Measurements from ENCODE around the gene SECISBP2. TPM values are rescaled to one million over a fixed set of nuclear protein-coding genes. Genes with fewer than 3 reads are reported as not detected.

Gene SECISBP2
- total RNA-seq, 1 donor from 2014 or later: 118 TPM

GRCh38 chr9:89363921-89364665 is 45.8 kb downstream of the SECISBP2 start:
- Mint-ChIP-seq H3K4me3 (no peak overlapping the region), H3K4me1 (peaks cover 22% of the 10 kb centered on the region), H3K27me3 (ENCODE audit: insufficient read depth, low read depth) (peaks cover 2% of the 10 kb centered on the region), H3K36me3 (peaks cover 21% of the 10 kb centered on the region), H3K27ac (peak overlapping the region; percentile 76), H3K9me3 (no peaks in the 10 kb centered on the region)
- H2AFZ ChIP-seq (replicated peaks): no peak overlapping the region
- no peaks in the 10 kb centered on the region for H3K79me2 ChIP-seq (ENCODE audit: low read depth)
- H4K20me1 ChIP-seq (ENCODE audit: low read depth): peaks cover 11% of the 10 kb centered on the region
- no peaks in the 10 kb centered on the region for H3K36me3 ChIP-seq
- H3K9ac ChIP-seq: no peak overlapping the region
- peaks cover 12% of the 10 kb centered on the region for H3F3A ChIP-seq (ENCODE audit: low read depth)
- H3K9me3 ChIP-seq (ENCODE audit: low read depth): no peaks in the 10 kb centered on the region
- TF ChIP-seq EZH2 (IDR thresholded peaks at IDR 0.05): no peak
- TF ChIP-seq, protein P1, sequence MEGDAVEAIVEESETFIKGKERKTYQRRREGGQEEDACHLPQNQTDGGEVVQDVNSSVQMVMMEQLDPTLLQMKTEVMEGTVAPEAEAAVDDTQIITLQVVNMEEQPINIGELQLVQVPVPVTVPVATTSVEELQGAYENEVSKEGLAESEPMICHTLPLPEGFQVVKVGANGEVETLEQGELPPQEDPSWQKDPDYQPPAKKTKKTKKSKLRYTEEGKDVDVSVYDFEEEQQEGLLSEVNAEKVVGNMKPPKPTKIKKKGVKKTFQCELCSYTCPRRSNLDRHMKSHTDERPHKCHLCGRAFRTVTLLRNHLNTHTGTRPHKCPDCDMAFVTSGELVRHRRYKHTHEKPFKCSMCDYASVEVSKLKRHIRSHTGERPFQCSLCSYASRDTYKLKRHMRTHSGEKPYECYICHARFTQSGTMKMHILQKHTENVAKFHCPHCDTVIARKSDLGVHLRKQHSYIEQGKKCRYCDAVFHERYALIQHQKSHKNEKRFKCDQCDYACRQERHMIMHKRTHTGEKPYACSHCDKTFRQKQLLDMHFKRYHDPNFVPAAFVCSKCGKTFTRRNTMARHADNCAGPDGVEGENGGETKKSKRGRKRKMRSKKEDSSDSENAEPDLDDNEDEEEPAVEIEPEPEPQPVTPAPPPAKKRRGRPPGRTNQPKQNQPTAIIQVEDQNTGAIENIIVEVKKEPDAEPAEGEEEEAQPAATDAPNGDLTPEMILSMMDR (IDR thresholded peaks at IDR 0.05): no peak
- TF ChIP-seq EZH2phosphoT487 (IDR thresholded peaks at IDR 0.05): no peak
- no peak overlapping the region for H3K27ac ChIP-seq
- peaks cover 13% of the 10 kb centered on the region for H3K4me1 ChIP-seq
- H3K4me2 ChIP-seq: no peak overlapping the region
- no peak for DNase-seq (ENCODE audit: low spot score)
- no peak overlapping the region for H3K4me3 ChIP-seq
- H3K27me3 ChIP-seq: no peaks in the 10 kb centered on the region

DNA sequence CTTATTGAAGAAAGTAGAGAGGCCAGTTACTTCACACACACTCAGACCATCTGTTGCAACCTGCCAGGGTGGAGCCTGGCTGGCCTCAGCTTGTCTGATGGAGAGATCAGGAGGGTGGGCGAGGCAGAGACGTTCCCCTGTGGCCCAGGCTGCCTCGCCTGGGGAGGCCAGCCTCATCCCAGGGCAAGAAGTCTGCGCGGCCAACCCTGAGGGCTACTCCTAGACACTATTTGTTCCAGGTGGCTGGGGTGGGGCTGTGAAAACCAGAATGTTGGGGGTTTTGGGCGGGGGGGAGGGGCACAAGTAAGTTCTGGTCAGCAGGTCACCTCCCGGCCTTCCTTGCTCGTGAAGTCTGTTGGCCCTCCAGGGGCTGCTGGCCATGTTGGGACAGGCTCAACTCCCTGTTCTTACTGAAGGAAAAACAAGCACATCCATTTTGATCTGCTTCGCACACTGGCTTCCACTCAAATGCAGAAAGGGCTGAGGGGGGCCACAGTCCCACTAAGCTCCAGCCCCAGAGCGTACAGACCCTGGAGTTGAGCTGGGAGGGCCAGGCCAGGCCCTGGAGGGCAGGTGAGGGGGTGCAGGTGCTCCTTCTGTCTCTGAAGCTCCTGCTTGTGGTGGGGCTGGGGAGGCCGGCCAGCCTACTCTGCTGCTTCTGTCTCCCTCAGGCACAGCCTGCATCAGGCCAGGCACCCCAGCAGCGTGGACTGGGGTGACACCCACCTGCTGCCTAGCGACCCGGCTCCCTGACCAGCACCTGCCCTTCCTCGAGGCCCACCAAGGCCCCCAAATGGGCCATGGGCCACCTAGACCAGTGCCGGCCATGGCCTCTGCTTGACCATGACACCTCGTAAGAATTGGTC is 46.6 kb downstream of the SECISBP2 start:
- H2AFZ ChIP-seq (replicated peaks): no peak overlapping the region

DNA sequence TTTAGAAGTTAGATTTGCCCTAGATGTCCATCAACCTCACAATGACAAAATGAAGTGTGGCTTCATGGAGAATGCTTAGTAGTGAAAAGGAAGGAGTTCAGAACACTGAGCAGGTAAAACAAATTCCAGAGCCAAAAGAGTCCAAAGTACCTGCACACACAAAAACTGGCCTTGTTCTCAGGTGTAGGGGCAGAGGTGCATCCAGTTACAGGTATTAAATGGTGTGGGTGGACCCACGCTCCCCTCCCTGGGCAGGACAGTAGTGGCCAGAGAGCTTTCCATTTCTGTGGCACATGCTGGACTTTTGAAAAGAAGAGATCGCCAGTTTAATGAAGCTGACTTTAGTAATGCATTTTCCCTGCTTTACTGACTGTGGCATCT is 47.2 kb downstream of the SECISBP2 start:
- DNase-seq (ENCODE audit: low spot score): no peak
- TF ChIP-seq EZH2 (IDR thresholded peaks at IDR 0.05) (no peak), EZH2phosphoT487 (IDR thresholded peaks at IDR 0.05) (no peak)
- TF ChIP-seq, protein P1 (IDR thresholded peaks at IDR 0.05): no peak
- H3K4me3 Mint-ChIP-seq: no peak overlapping the region

More for the DNA sequence above, 46.6 kb downstream of the SECISBP2 start:
- Mint-ChIP-seq H3K4me1 (peaks cover 14% of the 10 kb centered on the region), H3K4me3 (no peak overlapping the region), H3K27ac (peak overlapping the region; percentile 76), H3K36me3 (peaks cover 20% of the 10 kb centered on the region), H3K27me3 (ENCODE audit: insufficient read depth, low read depth) (peaks cover 2% of the 10 kb centered on the region), H3K9me3 (no peaks in the 10 kb centered on the region)
- Histone ChIP-seq H3K4me1 (peaks cover 8% of the 10 kb centered on the region), H3K9ac (no peak overlapping the region), H4K20me1 (ENCODE audit: low read depth) (peaks cover 7% of the 10 kb centered on the region), H3K4me2 (no peak overlapping the region), H3K79me2 (ENCODE audit: low read depth) (no peaks in the 10 kb centered on the region), H3K9me3 (ENCODE audit: low read depth) (no peaks in the 10 kb centered on the region), H3K4me3 (no peak overlapping the region), H3K27me3 (no peaks in the 10 kb centered on the region), H3F3A (ENCODE audit: low read depth) (peaks cover 7% of the 10 kb centered on the region), H3K36me3 (no peaks in the 10 kb centered on the region), H3K27ac (no peak overlapping the region)
- TF ChIP-seq, protein P1 (IDR thresholded peaks at IDR 0.05): no peak
- TF ChIP-seq EZH2phosphoT487 (IDR thresholded peaks at IDR 0.05) (no peak), EZH2 (IDR thresholded peaks at IDR 0.05) (no peak)
- DNase-seq (ENCODE audit: low spot score): no peak

More for the DNA sequence above, 47.2 kb downstream of the SECISBP2 start:
- H3K4me1 ChIP-seq: peaks cover 2% of the 10 kb centered on the region
- H3K9me3 ChIP-seq (ENCODE audit: low read depth): no peaks in the 10 kb centered on the region
- H3K27ac ChIP-seq: no peak overlapping the region
- Mint-ChIP-seq H3K9me3 (no peaks in the 10 kb centered on the region), H3K27me3 (ENCODE audit: insufficient read depth, low read depth) (no peaks in the 10 kb centered on the region), H3K27ac (no peak overlapping the region), H3K4me1 (peaks cover 9% of the 10 kb centered on the region), H3K36me3 (peaks cover 16% of the 10 kb centered on the region)
- no peak overlapping the region for H2AFZ ChIP-seq (replicated peaks)
- H3K4me2 ChIP-seq: no peak overlapping the region
- H3K79me2 ChIP-seq (ENCODE audit: low read depth): no peaks in the 10 kb centered on the region
- H3F3A ChIP-seq (ENCODE audit: low read depth): peaks cover under 1% of the 10 kb centered on the region
- H3K27me3 ChIP-seq: no peaks in the 10 kb centered on the region
- H3K9ac ChIP-seq: no peak overlapping the region
- no peaks in the 10 kb centered on the region for H3K36me3 ChIP-seq
- H3K4me3 ChIP-seq: no peak overlapping the region
- H4K20me1 ChIP-seq (ENCODE audit: low read depth): peaks cover under 1% of the 10 kb centered on the region
